Measurements from ENCODE around the gene ASTN2. TPM values are rescaled to one million over a fixed set of nuclear protein-coding genes. Genes with fewer than 3 reads are reported as not detected.

Gene ASTN2
- total RNA-seq, 1 donor from 2014 or later: 4.4 TPM

- no peak for DNase-seq (ENCODE audit: low spot score)
These were observed 579 bp upstream of the ASTN2 start for GRCh38 chr9:117415358-117415914.

GRCh38 chr9:117414220-117414905 lies 494 bp downstream of the ASTN2 start:
- no peak for DNase-seq (ENCODE audit: low spot score)

GRCh38 chr9:117413346-117414219 lies 1.3 kb downstream of the ASTN2 start:
- DNase-seq (ENCODE audit: low spot score): no peak

GRCh38 chr9:117412841-117413240 lies 2.0 kb downstream of the ASTN2 start:
- DNase-seq (ENCODE audit: low spot score): no peak

GRCh38 chr9:117412006-117412715 lies 2.7 kb downstream of the ASTN2 start:
- DNase-seq (ENCODE audit: low spot score): no peak

GRCh38 chr9:117411547-117411946 lies 3.3 kb downstream of the ASTN2 start:
- DNase-seq (ENCODE audit: low spot score): peak; percentile 42

GRCh38 chr9:117409321-117409720 lies 5.5 kb downstream of the ASTN2 start:
- DNase-seq (ENCODE audit: low spot score): no peak

GRCh38 chr9:117407436-117408022 lies 7.3 kb downstream of the ASTN2 start:
- DNase-seq (ENCODE audit: low spot score): no peak

- no peak for DNase-seq (ENCODE audit: low spot score)
These were observed 8.7 kb downstream of the ASTN2 start for GRCh38 chr9:117405950-117406705.

- DNase-seq (ENCODE audit: low spot score): no peak
These were observed 11.0 kb downstream of the ASTN2 start for GRCh38 chr9:117403848-117404247.

- no peak for DNase-seq (ENCODE audit: low spot score)
These were observed 11.4 kb downstream of the ASTN2 start for GRCh38 chr9:117403403-117403811.

- peak; percentile 53 for DNase-seq (ENCODE audit: low spot score)
These were observed 14.7 kb downstream of the ASTN2 start for GRCh38 chr9:117400171-117400570.

- no peak for DNase-seq (ENCODE audit: low spot score)
These were observed 19.7 kb downstream of the ASTN2 start for GRCh38 chr9:117395151-117395650.

- DNase-seq (ENCODE audit: low spot score): no peak
These were observed 20.2 kb downstream of the ASTN2 start for GRCh38 chr9:117394655-117395054.

- DNase-seq (ENCODE audit: low spot score): no peak
These were observed 21.9 kb downstream of the ASTN2 start for GRCh38 chr9:117392992-117393391.

GRCh38 chr9:117387422-117387821 lies 27.4 kb downstream of the ASTN2 start:
- no peak for DNase-seq (ENCODE audit: low spot score)

GRCh38 chr9:117379341-117379740 lies 35.5 kb downstream of the ASTN2 start:
- DNase-seq (ENCODE audit: low spot score): no peak

GRCh38 chr9:117377046-117377445 lies 37.8 kb downstream of the ASTN2 start:
- no peak for DNase-seq (ENCODE audit: low spot score)

- DNase-seq (ENCODE audit: low spot score): no peak
These were observed 38.9 kb downstream of the ASTN2 start for GRCh38 chr9:117375956-117376355.

GRCh38 chr9:117374076-117374725 lies 40.7 kb downstream of the ASTN2 start:
- no peak for DNase-seq (ENCODE audit: low spot score)

All from mucosa of gallbladder (tissue), 1 donor.